ENCODE data around the gene LTBP4. TPM values are rescaled to one million over a fixed set of nuclear protein-coding genes. Genes with fewer than 3 reads are reported as not detected.
A peak's percentile ranks its signal among the peaks of the same experiment; 100 is the strongest.

LTBP4 gene
- polyA plus RNA-seq, 1 donor: 187 TPM

- no peak for DNase-seq
Observed at GRCh38 chr19:40596608-40597328, 4.4 kb upstream of the LTBP4 start.

GRCh38 chr19:40597329-40597838, 3.8 kb upstream of the LTBP4 start:
- DNase-seq: no peak

- peak; percentile 92 for DNase-seq
Observed at GRCh38 chr19:40598121-40598917, 2.9 kb upstream of the LTBP4 start.

- DNase-seq: no peak
Observed at GRCh38 chr19:40598918-40599307, 2.3 kb upstream of the LTBP4 start.

- DNase-seq: no peak
Observed at GRCh38 chr19:40599331-40599901, 1.8 kb upstream of the LTBP4 start.

GRCh38 chr19:40599902-40600569, 1.1 kb upstream of the LTBP4 start:
- no peak for DNase-seq

GRCh38 chr19:40600570-40601133, 517 bp upstream of the LTBP4 start:
- DNase-seq: no peak

- no peak for DNase-seq
Observed at GRCh38 chr19:40603071-40603388, 1.9 kb downstream of the LTBP4 start.

- DNase-seq: peak; percentile 98
Observed at GRCh38 chr19:40603389-40604170, 2.4 kb downstream of the LTBP4 start.

- no peak for DNase-seq
Observed at GRCh38 chr19:40604171-40604646, 3.0 kb downstream of the LTBP4 start.

GRCh38 chr19:40604647-40605215, 3.6 kb downstream of the LTBP4 start:
- no peak for DNase-seq

- DNase-seq: no peak
Observed at GRCh38 chr19:40605216-40605971, 4.2 kb downstream of the LTBP4 start.

- no peak for DNase-seq
Observed at GRCh38 chr19:40607311-40608239, 6.4 kb downstream of the LTBP4 start.

GRCh38 chr19:40608240-40608621, 7.1 kb downstream of the LTBP4 start:
- no peak for DNase-seq

- DNase-seq: no peak
Observed at GRCh38 chr19:40608957-40609356, 7.8 kb downstream of the LTBP4 start.

- no peak for DNase-seq
Observed at GRCh38 chr19:40609561-40610395, 8.6 kb downstream of the LTBP4 start.

GRCh38 chr19:40610396-40611064, 9.4 kb downstream of the LTBP4 start:
- no peak for DNase-seq

Data from left kidney (tissue), 2 donors.